Mammary epithelial cell (primary cell): ENCODE results near the gene C1QA.

Experiments
- CTCF ChIP-seq, 2 donors: IDR thresholded peaks in 1 of 2; conservative IDR thresholded peaks in 1 of 2; 2 replicates each; pipeline ENCODE4 v1.5.1; 2011 to 2012; ENCODE audit warnings: inconsistent platforms in 2 of 2, low read length in 2 of 2, mild to moderate bottlenecking in 2 of 2, control low read depth in 1 of 2, low read depth in 1 of 2; ENCODE audit not compliant: insufficient read depth in 1 of 2; ENCODE audit errors: extremely low read depth in 1 of 2
- EZH2 ChIP-seq: IDR thresholded peaks from 2 replicates; pipeline ENCODE4 v1.6.1; 2012; ENCODE audit warnings: low read length, inconsistent platforms, borderline replicate concordance

GRCh38 chr1:22608361-22608760 lies 28.1 kb upstream of the C1QA start:
- TF ChIP-seq CTCF (conservative IDR thresholded peaks at IDR 0.05 in 1 of 2, IDR thresholded peaks at IDR 0.05 in 1 of 2; ENCODE audit: extremely low read depth in 1 of 2, insufficient read depth in 1 of 2, low read depth in 1 of 2, low read length in 2 of 2) (no peak), EZH2 (no peak)
